ENCODE measurements around the gene ARHGAP25. TPM values are rescaled to one million over a fixed set of nuclear protein-coding genes. Genes with fewer than 3 reads are reported as not detected.

Gene ARHGAP25
- total and polyA plus RNA-seq, 2 donors (not counting 3 experiments of a cell fraction or from before 2014, with no cell fraction given), result 0.50 to 2.0 TPM

DNA sequence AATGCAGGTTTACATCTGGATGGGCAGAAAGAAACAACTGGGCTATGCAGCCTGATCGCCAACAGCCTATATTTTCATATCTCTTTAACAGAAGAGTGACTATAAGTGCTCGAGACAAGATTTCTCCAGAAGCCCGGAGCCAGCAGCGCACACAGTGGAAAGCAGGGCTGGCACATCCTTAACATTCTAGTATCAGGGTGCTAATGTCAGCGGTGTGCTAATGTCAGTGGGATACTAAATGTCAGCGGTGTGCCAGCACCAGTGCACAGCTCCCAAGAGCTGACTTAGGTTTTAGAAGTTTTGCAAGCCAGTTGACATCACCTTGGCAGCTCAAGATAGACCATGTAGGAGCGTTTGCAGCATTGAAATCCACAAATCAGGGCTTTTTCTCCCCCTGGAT, 128.3 kb downstream of the ARHGAP25 start:
- H3K9ac ChIP-seq (replicated peaks; ENCODE audit: extremely low read depth, insufficient read depth, low read length), result no peak overlapping the region
- H2AFZ ChIP-seq (ENCODE audit: low read depth, low read length), result no peak overlapping the region
- ChIA-PET CTCF (interaction anchor here (1.9 kb wide), 1 partner anchor 13 kb away, joined by 6 read pairs; no protein-coding TSS in a partner anchor), POLR2A (no interaction called here)
- intact Hi-C loops (cut with micrococcal nuclease) (no loop called here), dilution Hi-C loops (cut with MboI; ENCODE audit: extremely low pct_ligation_motif_present, low sequenced_read_pairs) (no loop called here)
- no peaks in the 10 kb centered on the region for H4K20me1 ChIP-seq (replicated peaks; ENCODE audit: control insufficient read depth, extremely low read depth, insufficient read depth, low read length)
- FAIRE-seq, result no peak
- no TSS peak for BruUV-seq (replicated peaks)
- TF ChIP-seq MYC (IDR thresholded peaks at IDR 0.05; ENCODE audit: low read depth, low read length) (no peak), EZH2 (IDR thresholded peaks at IDR 0.05; ENCODE audit: borderline replicate concordance, low read depth, low read length, severe bottlenecking) (no peak), FOS (IDR thresholded peaks at IDR 0.05; ENCODE audit: borderline replicate concordance, insufficient read depth, low read length) (no peak), POLR2A (IDR thresholded peaks at IDR 0.05; ENCODE audit: low read depth, low read length) (no peak)
- TF ChIP-seq, protein P1, sequence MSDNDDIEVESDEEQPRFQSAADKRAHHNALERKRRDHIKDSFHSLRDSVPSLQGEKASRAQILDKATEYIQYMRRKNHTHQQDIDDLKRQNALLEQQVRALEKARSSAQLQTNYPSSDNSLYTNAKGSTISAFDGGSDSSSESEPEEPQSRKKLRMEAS (IDR thresholded peaks at IDR 0.05; ENCODE audit: insufficient read depth, insufficient read length), result no peak
- TF ChIP-seq, protein P2, sequence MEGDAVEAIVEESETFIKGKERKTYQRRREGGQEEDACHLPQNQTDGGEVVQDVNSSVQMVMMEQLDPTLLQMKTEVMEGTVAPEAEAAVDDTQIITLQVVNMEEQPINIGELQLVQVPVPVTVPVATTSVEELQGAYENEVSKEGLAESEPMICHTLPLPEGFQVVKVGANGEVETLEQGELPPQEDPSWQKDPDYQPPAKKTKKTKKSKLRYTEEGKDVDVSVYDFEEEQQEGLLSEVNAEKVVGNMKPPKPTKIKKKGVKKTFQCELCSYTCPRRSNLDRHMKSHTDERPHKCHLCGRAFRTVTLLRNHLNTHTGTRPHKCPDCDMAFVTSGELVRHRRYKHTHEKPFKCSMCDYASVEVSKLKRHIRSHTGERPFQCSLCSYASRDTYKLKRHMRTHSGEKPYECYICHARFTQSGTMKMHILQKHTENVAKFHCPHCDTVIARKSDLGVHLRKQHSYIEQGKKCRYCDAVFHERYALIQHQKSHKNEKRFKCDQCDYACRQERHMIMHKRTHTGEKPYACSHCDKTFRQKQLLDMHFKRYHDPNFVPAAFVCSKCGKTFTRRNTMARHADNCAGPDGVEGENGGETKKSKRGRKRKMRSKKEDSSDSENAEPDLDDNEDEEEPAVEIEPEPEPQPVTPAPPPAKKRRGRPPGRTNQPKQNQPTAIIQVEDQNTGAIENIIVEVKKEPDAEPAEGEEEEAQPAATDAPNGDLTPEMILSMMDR (IDR thresholded peaks at IDR 0.05; ENCODE audit: extremely low read depth in 1 of 2, insufficient read depth in 1 of 2, low read depth in 1 of 2, low read length in 2 of 2), result no peak
- no peaks in the 10 kb centered on the region for H3K4me1 ChIP-seq (ENCODE audit: control insufficient read depth, extremely low read depth, insufficient read depth, low read length)
- H3K79me2 ChIP-seq (ENCODE audit: control insufficient read depth, insufficient read depth, low read length), result no peaks in the 10 kb centered on the region
- peaks cover 0 to under 1% of the 10 kb centered on the region in 2 experiments for H3K27me3 ChIP-seq (ENCODE audit: control insufficient read depth in 2 of 2, insufficient read depth in 2 of 2, low read length in 2 of 2)
- H3K4me2 ChIP-seq (ENCODE audit: insufficient read depth, low read length), result no peak overlapping the region
- DNase-seq (ENCODE audit: low read depth, low spot score), result no peak
- H3K9me1 ChIP-seq (replicated peaks; ENCODE audit: control insufficient read depth, extremely low read depth, insufficient read depth, low read length), result no peaks in the 10 kb centered on the region
- H3K36me3 ChIP-seq (ENCODE audit: control insufficient read depth in 2 of 2, extremely low read depth in 1 of 2, insufficient read depth in 2 of 2, low read length in 2 of 2), result no peaks in the 10 kb centered on the region
- no peak overlapping the region for H3K4me3 ChIP-seq (replicated peaks in 1 of 3; ENCODE audit: insufficient read depth in 1 of 3, low read depth in 1 of 3, low read length in 3 of 3)
- H3K9me3 ChIP-seq (replicated peaks; ENCODE audit: control insufficient read depth, insufficient read depth, low read length), result no peaks in the 10 kb centered on the region
- H3K27ac ChIP-seq (ENCODE audit: insufficient read depth, low read depth, low read length), result no peak overlapping the region

DNA sequence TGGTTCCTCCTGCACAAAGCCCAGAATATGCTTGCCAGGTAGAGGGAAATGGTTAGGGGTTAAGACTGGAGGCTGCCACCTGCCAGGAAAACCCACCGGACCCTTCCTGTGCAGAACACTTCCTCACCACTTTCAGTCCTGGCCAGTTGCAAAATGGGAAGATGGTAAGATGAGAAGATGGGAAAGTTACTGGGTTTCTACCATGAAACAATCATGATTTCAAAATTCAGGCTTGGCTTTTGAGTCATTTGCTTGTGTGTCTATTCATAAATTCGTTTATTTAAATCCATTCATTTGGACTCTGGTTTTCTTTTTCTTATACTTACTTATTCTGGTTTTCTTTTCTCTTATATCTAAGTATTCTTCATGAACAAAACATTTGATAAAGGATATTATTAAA, 129.4 kb downstream of the ARHGAP25 start:
- Histone ChIP-seq H3K4me1 (ENCODE audit: control insufficient read depth, extremely low read depth, insufficient read depth, low read length) (no peaks in the 10 kb centered on the region), H3K9me1 (replicated peaks; ENCODE audit: control insufficient read depth, extremely low read depth, insufficient read depth, low read length) (no peaks in the 10 kb centered on the region), H3K27ac (ENCODE audit: insufficient read depth, low read depth, low read length) (no peak overlapping the region), H3K9me3 (replicated peaks; ENCODE audit: control insufficient read depth, insufficient read depth, low read length) (no peaks in the 10 kb centered on the region), H3K36me3 (ENCODE audit: control insufficient read depth in 2 of 2, extremely low read depth in 1 of 2, insufficient read depth in 2 of 2, low read length in 2 of 2) (no peaks in the 10 kb centered on the region), H3K79me2 (ENCODE audit: control insufficient read depth, insufficient read depth, low read length) (no peaks in the 10 kb centered on the region), H2AFZ (ENCODE audit: low read depth, low read length) (no peak overlapping the region), H3K4me3 (replicated peaks in 1 of 3; ENCODE audit: insufficient read depth in 1 of 3, low read depth in 1 of 3, low read length in 3 of 3) (no peak overlapping the region), H3K4me2 (ENCODE audit: insufficient read depth, low read length) (no peak overlapping the region), H3K9ac (replicated peaks; ENCODE audit: extremely low read depth, insufficient read depth, low read length) (no peak overlapping the region), H4K20me1 (replicated peaks; ENCODE audit: control insufficient read depth, extremely low read depth, insufficient read depth, low read length) (no peaks in the 10 kb centered on the region), H3K27me3 (ENCODE audit: control insufficient read depth in 2 of 2, insufficient read depth in 2 of 2, low read length in 2 of 2) (no peaks in the 10 kb centered on the region)
- intact Hi-C loops (cut with micrococcal nuclease), result no loop called here
- no TSS peak for BruUV-seq (replicated peaks)
- no peak for DNase-seq (ENCODE audit: low read depth, low spot score)
- POLR2A ChIA-PET, result no interaction called here
- no peak for FAIRE-seq
- CTCF ChIA-PET, result no interaction called here
- dilution Hi-C loops (cut with MboI; ENCODE audit: extremely low pct_ligation_motif_present, low sequenced_read_pairs), result no loop called here
- TF ChIP-seq, protein P2 (IDR thresholded peaks at IDR 0.05; ENCODE audit: extremely low read depth in 1 of 2, insufficient read depth in 1 of 2, low read depth in 1 of 2, low read length in 2 of 2), result no peak
- no peak for TF ChIP-seq GATA2 (IDR thresholded peaks at IDR 0.05; ENCODE audit: insufficient read depth, insufficient read length, low read depth, low read length)
- TF ChIP-seq, protein P1 (IDR thresholded peaks at IDR 0.05; ENCODE audit: insufficient read depth, insufficient read length), result no peak
- no peak for TF ChIP-seq MYC (IDR thresholded peaks at IDR 0.05; ENCODE audit: low read depth, low read length)
- no peak for TF ChIP-seq JUN (IDR thresholded peaks at IDR 0.05; ENCODE audit: borderline replicate concordance, insufficient read depth, insufficient read length, low read depth)
- TF ChIP-seq EZH2 (IDR thresholded peaks at IDR 0.05; ENCODE audit: borderline replicate concordance, low read depth, low read length, severe bottlenecking), result no peak
- TF ChIP-seq FOS (IDR thresholded peaks at IDR 0.05; ENCODE audit: borderline replicate concordance, insufficient read depth, low read length), result no peak

Measured in endothelial cell of umbilical vein (primary cell).